Measurements from ENCODE around the gene SLC16A12.
"Not testable (repeated sequence)": the region's sequence is repeated elsewhere in the genome, so short reads cannot be mapped to it uniquely, and the experiment has no call there.

Gene SLC16A12

GRCh38 chr10:89428877-89429276 lies 106.5 kb downstream of the SLC16A12 start:
- Histone ChIP-seq H3K4me3 (ENCODE audit: low read depth, low read length) (no peak overlapping the region), H3K27me3 (ENCODE audit: control insufficient read depth, insufficient read depth, low read length) (no peaks in the 10 kb centered on the region), H3K4me1 (ENCODE audit: control insufficient read depth, insufficient read depth, low read length) (peaks cover 10% of the 10 kb centered on the region), H3K36me3 (ENCODE audit: control insufficient read depth, insufficient read depth, low read length) (no peaks in the 10 kb centered on the region), H3K9me3 (ENCODE audit: control insufficient read depth, insufficient read depth, low read length) (no peaks in the 10 kb centered on the region), H3K9ac (ENCODE audit: low read depth, low read length) (no peak overlapping the region)

GRCh38 chr10:89427629-89428028 lies 107.8 kb downstream of the SLC16A12 start:
- H3K4me1 ChIP-seq (ENCODE audit: control insufficient read depth, insufficient read depth, low read length): peaks cover 10% of the 10 kb centered on the region
- no peaks in the 10 kb centered on the region for H3K9me3 ChIP-seq (ENCODE audit: control insufficient read depth, insufficient read depth, low read length)
- H3K4me3 ChIP-seq (ENCODE audit: low read depth, low read length): no peak overlapping the region
- no peak overlapping the region for H3K9ac ChIP-seq (ENCODE audit: low read depth, low read length)
- H3K36me3 ChIP-seq (ENCODE audit: control insufficient read depth, insufficient read depth, low read length): no peaks in the 10 kb centered on the region
- H3K27me3 ChIP-seq (ENCODE audit: control insufficient read depth, insufficient read depth, low read length): no peaks in the 10 kb centered on the region

GRCh38 chr10:89426230-89426868 lies 109.0 kb downstream of the SLC16A12 start:
- H3K4me1 ChIP-seq (ENCODE audit: control insufficient read depth, insufficient read depth, low read length): peaks cover 10% of the 10 kb centered on the region
- H3K9ac ChIP-seq (ENCODE audit: low read depth, low read length): no peak overlapping the region
- no peaks in the 10 kb centered on the region for H3K9me3 ChIP-seq (ENCODE audit: control insufficient read depth, insufficient read depth, low read length)
- H3K27me3 ChIP-seq (ENCODE audit: control insufficient read depth, insufficient read depth, low read length): no peaks in the 10 kb centered on the region
- H3K4me3 ChIP-seq (ENCODE audit: low read depth, low read length): no peak overlapping the region
- H3K36me3 ChIP-seq (ENCODE audit: control insufficient read depth, insufficient read depth, low read length): no peaks in the 10 kb centered on the region

GRCh38 chr10:89425000-89425399 lies 110.4 kb downstream of the SLC16A12 start:
- H3K4me1 ChIP-seq (ENCODE audit: control insufficient read depth, insufficient read depth, low read length): peaks cover 10% of the 10 kb centered on the region
- no peaks in the 10 kb centered on the region for H3K27me3 ChIP-seq (ENCODE audit: control insufficient read depth, insufficient read depth, low read length)
- no peaks in the 10 kb centered on the region for H3K9me3 ChIP-seq (ENCODE audit: control insufficient read depth, insufficient read depth, low read length)
- H3K9ac ChIP-seq (ENCODE audit: low read depth, low read length): no peak overlapping the region
- no peak overlapping the region for H3K4me3 ChIP-seq (ENCODE audit: low read depth, low read length)
- no peaks in the 10 kb centered on the region for H3K36me3 ChIP-seq (ENCODE audit: control insufficient read depth, insufficient read depth, low read length)

GRCh38 chr10:89421018-89421476 lies 114.3 kb downstream of the SLC16A12 start:
- H3K9me3 ChIP-seq (ENCODE audit: control insufficient read depth, insufficient read depth, low read length): no peaks in the 10 kb centered on the region
- H3K4me3 ChIP-seq (ENCODE audit: low read depth, low read length): no peak overlapping the region
- H3K4me1 ChIP-seq (ENCODE audit: control insufficient read depth, insufficient read depth, low read length): peaks cover 10% of the 10 kb centered on the region
- H3K27me3 ChIP-seq (ENCODE audit: control insufficient read depth, insufficient read depth, low read length): peaks cover 7% of the 10 kb centered on the region
- H3K36me3 ChIP-seq (ENCODE audit: control insufficient read depth, insufficient read depth, low read length): no peaks in the 10 kb centered on the region
- no peak overlapping the region for H3K9ac ChIP-seq (ENCODE audit: low read depth, low read length)

- Histone ChIP-seq H3K9ac (ENCODE audit: low read depth, low read length) (no peak overlapping the region), H3K27me3 (ENCODE audit: control insufficient read depth, insufficient read depth, low read length) (peaks cover 16% of the 10 kb centered on the region), H3K9me3 (ENCODE audit: control insufficient read depth, insufficient read depth, low read length) (no peaks in the 10 kb centered on the region), H3K4me1 (ENCODE audit: control insufficient read depth, insufficient read depth, low read length) (peaks cover 15% of the 10 kb centered on the region), H3K36me3 (ENCODE audit: control insufficient read depth, insufficient read depth, low read length) (no peaks in the 10 kb centered on the region), H3K4me3 (ENCODE audit: low read depth, low read length) (no peak overlapping the region)
These were observed 115.8 kb downstream of the SLC16A12 start for GRCh38 chr10:89419548-89419947.

- Histone ChIP-seq H3K4me1 (ENCODE audit: control insufficient read depth, insufficient read depth, low read length) (peaks cover 15% of the 10 kb centered on the region), H3K36me3 (ENCODE audit: control insufficient read depth, insufficient read depth, low read length) (no peaks in the 10 kb centered on the region), H3K4me3 (ENCODE audit: low read depth, low read length) (no peak overlapping the region), H3K27me3 (ENCODE audit: control insufficient read depth, insufficient read depth, low read length) (peaks cover 16% of the 10 kb centered on the region), H3K9me3 (ENCODE audit: control insufficient read depth, insufficient read depth, low read length) (no peaks in the 10 kb centered on the region), H3K9ac (ENCODE audit: low read depth, low read length) (no peak overlapping the region)
These were observed 118.9 kb downstream of the SLC16A12 start for GRCh38 chr10:89416465-89416864.

GRCh38 chr10:89414879-89415821 lies 120.2 kb downstream of the SLC16A12 start:
- Histone ChIP-seq H3K9me3 (ENCODE audit: control insufficient read depth, insufficient read depth, low read length) (no peaks in the 10 kb centered on the region), H3K4me3 (ENCODE audit: low read depth, low read length) (peak overlapping the region; percentile 68), H3K4me1 (ENCODE audit: control insufficient read depth, insufficient read depth, low read length) (peaks cover 15% of the 10 kb centered on the region), H3K36me3 (ENCODE audit: control insufficient read depth, insufficient read depth, low read length) (no peaks in the 10 kb centered on the region), H3K27me3 (ENCODE audit: control insufficient read depth, insufficient read depth, low read length) (peaks cover 16% of the 10 kb centered on the region), H3K9ac (ENCODE audit: low read depth, low read length) (no peak overlapping the region)

- Histone ChIP-seq H3K4me1 (ENCODE audit: control insufficient read depth, insufficient read depth, low read length) (peaks cover 15% of the 10 kb centered on the region), H3K9ac (ENCODE audit: low read depth, low read length) (no peak within 1 kb of the TSS), H3K36me3 (ENCODE audit: control insufficient read depth, insufficient read depth, low read length) (no peaks in the 10 kb centered on the region), H3K4me3 (ENCODE audit: low read depth, low read length) (peak within 1 kb of the TSS; percentile 68), H3K9me3 (ENCODE audit: control insufficient read depth, insufficient read depth, low read length) (no peaks in the 10 kb centered on the region), H3K27me3 (ENCODE audit: control insufficient read depth, insufficient read depth, low read length) (peaks cover 16% of the 10 kb centered on the region)
These were observed 121.1 kb downstream of the SLC16A12 start, which contains the start of gene IFIT5 for GRCh38 chr10:89414146-89414878. Gene IFIT5, plus strand, starts transcription at chr10:89414568. Its CDS starts 231 bp downstream, at chr10:89414799.

- H3K9me3 ChIP-seq (ENCODE audit: control insufficient read depth, insufficient read depth, low read length): no peaks in the 10 kb centered on the region
- no peak overlapping the region for H3K4me3 ChIP-seq (ENCODE audit: low read depth, low read length)
- no peaks in the 10 kb centered on the region for H3K36me3 ChIP-seq (ENCODE audit: control insufficient read depth, insufficient read depth, low read length)
- peaks cover 16% of the 10 kb centered on the region for H3K27me3 ChIP-seq (ENCODE audit: control insufficient read depth, insufficient read depth, low read length)
- H3K9ac ChIP-seq (ENCODE audit: low read depth, low read length): no peak overlapping the region
- peaks cover 10% of the 10 kb centered on the region for H3K4me1 ChIP-seq (ENCODE audit: control insufficient read depth, insufficient read depth, low read length)
These were observed 121.9 kb downstream of the SLC16A12 start for GRCh38 chr10:89413398-89413912.

GRCh38 chr10:89412276-89412675 lies 123.1 kb downstream of the SLC16A12 start:
- H3K27me3 ChIP-seq (ENCODE audit: control insufficient read depth, insufficient read depth, low read length): peaks cover 16% of the 10 kb centered on the region
- not testable (repeated sequence) for H3K36me3 ChIP-seq (ENCODE audit: control insufficient read depth, insufficient read depth, low read length); H3K9me3 ChIP-seq (ENCODE audit: control insufficient read depth, insufficient read depth, low read length); H3K4me3 ChIP-seq (ENCODE audit: low read depth, low read length); H3K4me1 ChIP-seq (ENCODE audit: control insufficient read depth, insufficient read depth, low read length); H3K9ac ChIP-seq (ENCODE audit: low read depth, low read length)
